SK-N-SH treated with all-trans-retinoic acid at 6 μM for 48 hours (cell line): ENCODE results near the gene TLNRD1.

Experiments used
- ATAC-seq: fragments of 200-7000 bp; cut with Tn5 transposase; 3 replicates; pipeline ENCODE4 v1.9.1; 2020; ENCODE audit warnings: mild to moderate bottlenecking, moderate library complexity
- ARNTL ChIP-seq: fragments of 450-650 bp; formaldehyde crosslinking; IDR thresholded peaks from 2 replicates; pipeline ENCODE4 v1.5.0; 2020; ENCODE audit warnings: low read depth, mild to moderate bottlenecking, moderate library complexity, borderline replicate concordance
- BACH2 ChIP-seq: fragments of 250-450 bp; sonication (Bioruptor Pico); IDR thresholded peaks from 2 replicates; pipeline ENCODE4 v1.9.0; 2021; ENCODE audit warnings: mild to moderate bottlenecking, borderline replicate concordance
- CSRNP3 ChIP-seq: fragments of 250-450 bp; sonication (Bioruptor Pico); IDR thresholded peaks from 2 replicates; pipeline ENCODE4 v1.5.1; 2021; ENCODE audit warnings: mild to moderate bottlenecking, moderate library complexity
- ESRRG ChIP-seq: fragments of 250-450 bp; sonication (Bioruptor Pico); IDR thresholded peaks from 2 replicates; pipeline ENCODE4 v1.6.1; 2021; ENCODE audit warnings: mild to moderate bottlenecking
- GLIS3 ChIP-seq: fragments of 250-450 bp; sonication (Bioruptor Pico); IDR thresholded peaks from 2 replicates; pipeline ENCODE4 v1.5.0; 2020; ENCODE audit warnings: mild to moderate bottlenecking, moderate library complexity
- ISL1 ChIP-seq: fragments of 250-450 bp; sonication (Bioruptor Pico); IDR thresholded peaks from 2 replicates; pipeline ENCODE4 v2.1.2; 2022; ENCODE audit warnings: mild to moderate bottlenecking, moderate library complexity
- PATZ1 ChIP-seq: fragments of 250-450 bp; sonication (Bioruptor Pico); IDR thresholded peaks from 2 replicates; pipeline ENCODE4 v1.8.0; 2020; ENCODE audit warnings: mild to moderate bottlenecking, moderate library complexity, borderline replicate concordance
- POU6F1 ChIP-seq: fragments of 250-450 bp; sonication (Bioruptor Pico); IDR thresholded peaks from 2 replicates; pipeline ENCODE4 v1.8.0; 2021; ENCODE audit warnings: low read depth, mild to moderate bottlenecking, moderate library complexity, borderline replicate concordance
- PPARA ChIP-seq: fragments of 250-450 bp; sonication (Bioruptor Pico); IDR thresholded peaks from 2 replicates; pipeline ENCODE4 v1.5.0; 2020; ENCODE audit warnings: mild to moderate bottlenecking, borderline replicate concordance
- RARB ChIP-seq: fragments of 250-450 bp; sonication (Bioruptor Pico); IDR thresholded peaks from 2 replicates; pipeline ENCODE4 v1.8.0; 2021; ENCODE audit warnings: mild to moderate bottlenecking, moderate library complexity
- SNAI2 ChIP-seq: fragments of 250-450 bp; sonication (Bioruptor Pico); IDR thresholded peaks from 2 replicates; pipeline ENCODE4 v1.5.0; 2020; ENCODE audit warnings: mild to moderate bottlenecking, moderate library complexity
- TCF4 ChIP-seq: fragments of 250-450 bp; sonication (Bioruptor Pico); IDR thresholded peaks from 2 replicates; pipeline ENCODE4 v1.8.0; 2021; ENCODE audit warnings: mild to moderate bottlenecking, moderate library complexity, borderline replicate concordance
- TOX ChIP-seq: fragments of 250-450 bp; sonication (Bioruptor Pico); IDR thresholded peaks from 2 replicates; pipeline ENCODE4 v1.8.0; 2021; ENCODE audit warnings: mild to moderate bottlenecking, moderate library complexity, borderline replicate concordance
- TSHZ2 ChIP-seq: fragments of 250-450 bp; sonication (Bioruptor Pico); IDR thresholded peaks from 2 replicates; pipeline ENCODE4 v1.5.0; 2020; ENCODE audit warnings: mild to moderate bottlenecking, moderate library complexity
- ZFP3 ChIP-seq: fragments of 250-450 bp; sonication (Bioruptor Pico); IDR thresholded peaks from 2 replicates; pipeline ENCODE4 v1.5.0; 2020; ENCODE audit warnings: mild to moderate bottlenecking, moderate library complexity
- ZFP30 ChIP-seq: fragments of 450-650 bp; formaldehyde crosslinking; IDR thresholded peaks from 2 replicates; pipeline ENCODE4 v1.5.0; 2022; ENCODE audit warnings: mild to moderate bottlenecking, moderate library complexity
- ZNF70 ChIP-seq: fragments of 450-650 bp; formaldehyde crosslinking; IDR thresholded peaks from 2 replicates; pipeline ENCODE4 v1.5.0; 2020; ENCODE audit warnings: mild to moderate bottlenecking, moderate library complexity
- ZNF8 ChIP-seq: fragments of 450-650 bp; formaldehyde crosslinking; IDR thresholded peaks from 2 replicates; pipeline ENCODE4 v1.5.0; 2020; ENCODE audit warnings: mild to moderate bottlenecking, moderate library complexity

TLNRD1 gene

GRCh38 chr15:81014446-81015093 is 13.8 kb downstream of the TLNRD1 start:
- no peak for ATAC-seq
- TF ChIP-seq ZNF70 (CRISPR knock-in tag) (no peak), TSHZ2 (no peak), BACH2 (no peak), PATZ1 (no peak)

DNA sequence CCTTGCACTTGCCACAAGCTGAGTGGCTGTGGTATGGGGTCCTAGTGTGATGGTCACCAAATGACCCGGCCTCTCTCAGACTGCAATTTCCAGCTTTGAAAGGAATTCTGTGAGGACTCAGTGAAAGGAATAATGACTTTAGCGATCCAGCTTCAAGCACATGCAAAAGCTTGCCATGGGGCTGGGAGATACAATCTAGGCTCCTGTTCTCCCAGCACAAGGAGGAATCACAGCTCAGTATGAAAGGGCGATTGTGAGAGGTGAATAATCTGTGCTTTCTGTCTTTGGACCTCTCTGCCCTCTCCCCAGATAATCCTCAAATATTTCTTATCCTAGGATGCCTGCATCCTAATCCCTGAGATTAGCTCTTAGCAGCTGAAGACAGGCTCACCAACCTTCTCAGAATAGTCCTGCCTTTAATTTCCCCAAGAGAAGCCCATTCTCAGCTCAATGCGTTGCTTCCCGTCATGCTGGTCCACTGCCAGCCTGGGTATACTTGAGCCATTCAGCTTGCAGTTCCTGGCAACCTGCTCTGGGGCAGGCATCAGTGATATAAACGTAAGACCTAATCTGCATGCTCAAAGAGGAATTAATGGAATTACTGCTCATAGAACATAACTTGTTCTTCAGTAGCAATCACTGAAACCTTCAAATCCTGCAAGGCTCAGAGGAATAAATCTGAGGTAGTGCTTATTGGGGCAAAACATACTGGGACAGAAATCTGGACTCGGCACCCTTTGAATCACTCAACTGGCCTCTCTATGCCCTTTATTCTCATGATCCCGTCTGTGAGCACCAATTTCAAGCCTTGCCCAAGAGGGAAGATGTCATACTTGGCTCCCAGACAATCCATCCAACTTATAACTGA is 15.1 kb downstream of the TLNRD1 start:
- TF ChIP-seq PATZ1, result no peak
- TF ChIP-seq ESRRG (CRISPR knock-in tag), result no peak
- TF ChIP-seq GLIS3, result no peak
- TF ChIP-seq ZFP3, result no peak
- no peak for ATAC-seq

DNA sequence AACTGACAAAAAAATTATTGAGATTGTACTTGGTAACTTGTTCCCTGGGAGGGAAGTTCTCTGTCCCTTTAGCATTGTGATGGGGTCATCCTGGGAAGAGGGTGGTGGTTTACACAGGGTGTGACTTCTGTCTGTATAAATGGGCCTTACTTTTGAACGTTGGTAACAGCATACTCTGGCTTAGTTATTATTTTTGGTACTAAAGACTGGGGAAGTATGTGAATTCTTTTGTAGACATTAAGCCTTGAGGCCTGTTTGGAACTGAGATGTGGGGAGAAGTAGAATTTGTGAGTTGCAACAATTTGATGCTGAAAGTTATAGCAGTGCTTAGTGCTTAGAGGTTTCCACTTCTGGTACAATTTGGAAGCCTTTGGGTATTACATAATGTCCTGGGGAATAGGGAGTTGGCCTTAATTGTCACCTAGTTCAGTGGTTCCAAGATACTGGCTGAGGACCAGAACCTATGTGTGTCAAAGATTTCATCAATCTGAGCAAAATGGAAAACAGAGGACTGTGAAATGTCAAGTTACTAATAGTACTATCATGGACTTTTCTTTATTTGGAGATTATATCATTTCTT is 15.9 kb downstream of the TLNRD1 start:
- ATAC-seq, result no peak
- TF ChIP-seq ZNF70 (CRISPR knock-in tag) (no peak), CSRNP3 (CRISPR knock-in tag) (no peak)
- TF ChIP-seq, all 23 proteins: peak for 0

- ATAC-seq, result no peak
- no peak for TF ChIP-seq TOX
- no peak for TF ChIP-seq ISL1 (CRISPR knock-in tag)
- no peak for TF ChIP-seq ZNF8 (CRISPR knock-in tag)
- no peak for TF ChIP-seq RARB (CRISPR knock-in tag)
- no peak for TF ChIP-seq ZNF70 (CRISPR knock-in tag)
- no peak for TF ChIP-seq CSRNP3 (CRISPR knock-in tag)
- no peak for TF ChIP-seq ZFP3
- TF ChIP-seq ZFP30 (CRISPR knock-in tag), result no peak
- no peak for TF ChIP-seq PATZ1
- no peak for TF ChIP-seq SNAI2
- TF ChIP-seq TCF4, result no peak
- TF ChIP-seq POU6F1 (CRISPR knock-in tag), result no peak
- no peak for TF ChIP-seq GLIS3
- TF ChIP-seq ARNTL (CRISPR knock-in tag), result no peak
- no peak for TF ChIP-seq PPARA (CRISPR knock-in tag)
These were observed 17.5 kb downstream of the TLNRD1 start for GRCh38 chr15:81018197-81018596.
